ENCODE results near the gene NPB. TPM values are rescaled to one million over a fixed set of nuclear protein-coding genes. Genes with fewer than 3 reads are reported as not detected.

The NPB gene
- total and polyA plus RNA-seq, 12 donors: 0.07 to 2.5 (median 0.35) TPM; not detected in 4

- no peak for TF ChIP-seq POLR2A (IDR thresholded peaks at IDR 0.05)
- TF ChIP-seq CTCF (IDR thresholded peaks at IDR 0.05): no peak
- no peaks in the 10 kb centered on the region for H3K27me3 ChIP-seq
- WGBS, 4 donors: 86 to 96% (median 94%) methylated on average over 3 of the region's 3 CpGs
- H3K4me3 ChIP-seq: no peak overlapping the region
- no peak for DNase-seq
- intact Hi-C loops (cut with DNase I): no loop called here
- H3K36me3 ChIP-seq (replicated peaks in 1 of 2): peaks cover 0 to 7% of the 10 kb centered on the region in 2 donors
- no peaks in the 10 kb centered on the region for H3K9me3 ChIP-seq (replicated peaks in 1 of 3)
- H3K4me1 ChIP-seq (replicated peaks in 1 of 2): no peaks in the 10 kb centered on the region
- no peak overlapping the region for H3K27ac ChIP-seq
Measured at GRCh38 chr17:81878294-81878693, 23.7 kb upstream of the NPB start.

GRCh38 chr17:81879121-81879520 lies 22.9 kb upstream of the NPB start:
- H3K27me3 ChIP-seq: no peaks in the 10 kb centered on the region
- no peaks in the 10 kb centered on the region for H3K4me1 ChIP-seq (replicated peaks in 1 of 2)
- H3K36me3 ChIP-seq (replicated peaks in 1 of 2): peaks cover 0 to 7% of the 10 kb centered on the region in 2 donors
- no peak overlapping the region for H3K4me3 ChIP-seq
- H3K9me3 ChIP-seq (replicated peaks in 1 of 3): no peaks in the 10 kb centered on the region
- no peak for DNase-seq
- H3K27ac ChIP-seq: no peak overlapping the region
- WGBS, 4 donors: 91 to 94% (median 92%) methylated on average over 5 of the region's 5 CpGs
- TF ChIP-seq CTCF (IDR thresholded peaks at IDR 0.05): no peak
- TF ChIP-seq POLR2A (IDR thresholded peaks at IDR 0.05): no peak
- intact Hi-C loops (cut with DNase I): no loop called here

- 75 to 90% (median 82%) methylated on average over 6 to 11 of the region's 11 CpGs for WGBS, 4 donors
- peaks cover 9 to 12% of the 10 kb centered on the region in 2 donors for H3K4me1 ChIP-seq (replicated peaks in 1 of 2)
- H3K27ac ChIP-seq: no peak overlapping the region
- intact Hi-C loops (cut with DNase I): no loop called here
- no peaks in the 10 kb centered on the region for H3K9me3 ChIP-seq (replicated peaks in 1 of 3)
- H3K27me3 ChIP-seq: no peaks in the 10 kb centered on the region
- H3K4me3 ChIP-seq: no peak overlapping the region
- no peak for TF ChIP-seq CTCF (IDR thresholded peaks at IDR 0.05)
- TF ChIP-seq POLR2A (IDR thresholded peaks at IDR 0.05): no peak
- peaks cover 0 to 44% of the 10 kb centered on the region in 2 donors for H3K36me3 ChIP-seq (replicated peaks in 1 of 2)
- DNase-seq: no peak
Measured at GRCh38 chr17:81884520-81884919, 17.5 kb upstream of the NPB start.

GRCh38 chr17:81884968-81885367 lies 17.1 kb upstream of the NPB start:
- no peak for TF ChIP-seq CTCF (IDR thresholded peaks at IDR 0.05)
- no peak for TF ChIP-seq POLR2A (IDR thresholded peaks at IDR 0.05)
- intact Hi-C loops (cut with DNase I): no loop called here
- Histone ChIP-seq H3K4me3 (no peak overlapping the region), H3K9me3 (replicated peaks in 1 of 3) (no peaks in the 10 kb centered on the region), H3K27me3 (no peaks in the 10 kb centered on the region), H3K4me1 (replicated peaks in 1 of 2) (peaks cover 9 to 16% of the 10 kb centered on the region in 2 donors), H3K36me3 (replicated peaks in 1 of 2) (peaks cover 0 to 45% of the 10 kb centered on the region in 2 donors), H3K27ac (peak overlapping the region in 1 of 5 donors; percentile 87)
- no peak for DNase-seq
- 93 to 97% (median 95%) methylated on average over 3 to 5 of the region's 5 CpGs for WGBS, 4 donors

All from adrenal gland (tissue), 12 donors.